GM12864 (cell line): Measurements from ENCODE around the gene GRIK3.
"Not testable (repeated sequence)": the region's sequence is repeated elsewhere in the genome, so short reads cannot be mapped to it uniquely, and the experiment has no call there.

Experiments
- DNase-seq: peaks from one replicate; pipeline ENCODE4 v3.0.0-alpha.2; 2011; ENCODE audit warnings: low read depth
- H3K4me3 ChIP-seq: 2 replicates; pipeline ENCODE4 v1.5.1; 2011; ENCODE audit warnings: mild to moderate bottlenecking, low read depth, low read length, control low read depth
- TF ChIP-seq, protein P1 (sequence below): IDR thresholded peaks from 2 replicates; pipeline ENCODE4 v1.5.1; 2011; ENCODE audit warnings: low read depth, mild to moderate bottlenecking, moderate library complexity, low read length, control low read depth, inconsistent platforms; ENCODE audit errors: missing control alignments

Gene GRIK3

DNA sequence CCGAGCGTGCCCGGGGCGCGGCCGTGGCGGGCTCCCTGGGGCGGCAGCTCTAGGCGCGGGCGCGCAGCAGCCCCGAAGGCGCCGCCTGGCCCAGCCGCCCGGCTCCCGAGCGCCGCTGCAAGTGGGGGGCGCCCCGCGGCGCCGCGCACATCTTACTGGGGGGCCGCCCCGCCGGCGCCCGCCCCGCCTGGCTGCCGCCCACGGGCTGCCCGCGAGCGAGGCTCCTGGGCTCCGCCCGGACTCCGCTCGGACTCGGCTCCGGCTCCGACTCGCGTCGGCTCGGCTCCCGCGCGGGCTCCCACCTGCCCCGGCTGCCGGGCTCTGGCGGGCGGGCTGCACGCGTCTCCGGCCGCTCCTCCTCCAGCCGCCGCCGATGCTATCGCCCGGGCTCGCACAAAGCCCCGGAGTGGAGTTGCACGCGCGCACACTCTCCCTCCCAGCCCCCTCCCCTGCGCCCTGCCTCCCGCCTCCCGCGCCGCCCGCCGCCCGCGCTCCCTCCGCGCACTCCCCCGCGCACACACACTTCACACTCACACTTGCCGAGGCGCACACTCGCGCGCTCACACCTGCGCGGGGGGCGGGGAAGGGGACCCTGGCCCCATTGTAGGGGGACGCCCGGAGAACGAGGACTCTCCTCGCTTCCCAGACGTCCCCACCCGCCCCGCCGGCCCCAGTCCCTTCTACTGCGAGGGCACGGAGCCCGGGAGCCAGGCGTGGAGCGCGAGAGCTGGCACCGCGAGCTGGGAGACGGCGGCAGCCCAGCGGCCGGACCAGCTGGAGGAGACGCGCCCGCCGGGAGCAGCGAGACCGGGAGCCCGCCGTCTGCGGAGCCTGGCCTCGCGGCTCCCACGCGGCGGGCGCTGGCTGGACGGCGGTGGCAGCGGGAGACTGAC is at the start of gene GRIK3:
GRIK3 (minus strand) TSS at position 395 of the 893 bp plus-strand sequence. CDS start 407 bp downstream, outside the sequence.
- DNase-seq: no peak
- no peak within 1 kb of the TSS for H3K4me3 ChIP-seq
- TF ChIP-seq, protein P1, sequence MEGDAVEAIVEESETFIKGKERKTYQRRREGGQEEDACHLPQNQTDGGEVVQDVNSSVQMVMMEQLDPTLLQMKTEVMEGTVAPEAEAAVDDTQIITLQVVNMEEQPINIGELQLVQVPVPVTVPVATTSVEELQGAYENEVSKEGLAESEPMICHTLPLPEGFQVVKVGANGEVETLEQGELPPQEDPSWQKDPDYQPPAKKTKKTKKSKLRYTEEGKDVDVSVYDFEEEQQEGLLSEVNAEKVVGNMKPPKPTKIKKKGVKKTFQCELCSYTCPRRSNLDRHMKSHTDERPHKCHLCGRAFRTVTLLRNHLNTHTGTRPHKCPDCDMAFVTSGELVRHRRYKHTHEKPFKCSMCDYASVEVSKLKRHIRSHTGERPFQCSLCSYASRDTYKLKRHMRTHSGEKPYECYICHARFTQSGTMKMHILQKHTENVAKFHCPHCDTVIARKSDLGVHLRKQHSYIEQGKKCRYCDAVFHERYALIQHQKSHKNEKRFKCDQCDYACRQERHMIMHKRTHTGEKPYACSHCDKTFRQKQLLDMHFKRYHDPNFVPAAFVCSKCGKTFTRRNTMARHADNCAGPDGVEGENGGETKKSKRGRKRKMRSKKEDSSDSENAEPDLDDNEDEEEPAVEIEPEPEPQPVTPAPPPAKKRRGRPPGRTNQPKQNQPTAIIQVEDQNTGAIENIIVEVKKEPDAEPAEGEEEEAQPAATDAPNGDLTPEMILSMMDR: no peak

DNA sequence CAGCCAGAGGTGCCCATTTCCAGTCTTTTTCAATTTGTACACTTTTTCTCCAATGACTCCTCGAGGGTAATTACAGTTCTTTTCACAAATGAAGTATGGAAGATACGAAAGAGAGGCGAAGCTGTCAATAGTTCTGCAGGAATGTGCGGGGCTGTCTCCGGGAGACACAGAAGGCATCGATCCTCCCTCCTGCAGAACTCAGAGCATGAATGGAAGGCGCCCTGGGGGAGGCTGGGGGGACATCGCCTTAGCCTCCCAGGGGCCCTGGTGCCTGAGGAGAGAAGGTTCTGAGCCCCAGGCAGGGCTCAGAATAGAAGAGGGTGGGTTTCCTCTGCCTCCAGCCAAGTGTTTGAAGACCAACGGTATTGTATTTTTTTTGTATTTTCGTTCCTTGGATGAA is 49.7 kb upstream of the GRIK3 start:
- DNase-seq: no peak
- TF ChIP-seq, protein P1: no peak
- H3K4me3 ChIP-seq: no peak overlapping the region

DNA sequence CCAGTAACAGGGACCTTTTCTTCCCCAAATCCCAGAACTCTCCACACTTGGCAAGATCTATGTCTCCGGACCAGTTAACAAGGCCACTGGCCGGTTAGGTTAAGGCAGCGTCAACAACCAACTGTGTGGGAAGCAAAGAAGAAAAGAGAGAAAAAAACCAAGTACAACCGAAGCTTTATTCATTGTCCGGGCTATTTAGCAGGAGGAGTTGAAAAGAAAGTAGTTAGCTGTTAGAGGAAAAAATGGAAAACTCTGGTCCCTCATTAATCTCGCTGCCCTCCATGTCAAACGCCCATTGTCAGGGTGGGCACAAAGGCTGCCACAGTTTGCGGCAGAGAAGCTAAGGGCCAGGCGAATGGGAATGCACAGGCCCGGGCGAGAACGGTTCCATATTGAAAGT is 49.3 kb upstream of the GRIK3 start:
- DNase-seq: no peak
- TF ChIP-seq, protein P1: no peak
- no peak overlapping the region for H3K4me3 ChIP-seq

DNA sequence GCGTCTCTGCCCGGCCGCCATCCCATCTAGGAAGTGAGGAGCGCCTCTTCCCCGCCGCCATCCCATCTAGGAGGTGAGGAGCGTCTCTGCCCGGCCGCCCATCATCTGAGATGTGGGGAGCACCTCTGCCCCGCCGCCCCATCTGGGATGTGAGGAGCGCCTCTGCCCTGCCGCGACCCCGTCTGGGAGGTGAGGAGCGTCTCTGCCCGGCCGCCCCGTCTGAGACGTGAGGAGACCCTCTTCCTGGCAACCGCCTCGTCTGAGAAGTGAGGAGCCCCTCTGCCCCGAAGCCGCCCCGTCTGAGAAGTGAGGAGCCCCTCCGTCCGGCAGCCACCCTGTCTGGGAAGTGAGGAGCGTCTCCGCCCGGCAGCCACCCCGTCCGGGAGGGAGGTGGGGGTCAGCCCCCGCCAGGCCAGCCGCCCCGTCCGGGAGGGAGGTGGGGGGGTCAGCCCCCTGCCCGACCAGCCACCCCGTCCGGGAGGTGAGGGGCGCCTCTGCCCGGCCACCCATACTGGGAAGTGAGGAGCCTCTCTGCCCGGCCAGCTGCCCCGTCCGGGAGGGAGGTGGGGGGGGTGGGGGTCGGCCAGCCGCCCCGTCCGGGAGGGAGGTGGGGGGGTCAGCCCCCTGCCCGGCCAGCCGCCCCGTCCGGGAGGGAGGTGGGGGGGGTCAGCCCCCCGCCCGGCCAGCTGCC is 46.1 kb upstream of the GRIK3 start:
- not testable (repeated sequence) for H3K4me3 ChIP-seq, DNase-seq

DNA sequence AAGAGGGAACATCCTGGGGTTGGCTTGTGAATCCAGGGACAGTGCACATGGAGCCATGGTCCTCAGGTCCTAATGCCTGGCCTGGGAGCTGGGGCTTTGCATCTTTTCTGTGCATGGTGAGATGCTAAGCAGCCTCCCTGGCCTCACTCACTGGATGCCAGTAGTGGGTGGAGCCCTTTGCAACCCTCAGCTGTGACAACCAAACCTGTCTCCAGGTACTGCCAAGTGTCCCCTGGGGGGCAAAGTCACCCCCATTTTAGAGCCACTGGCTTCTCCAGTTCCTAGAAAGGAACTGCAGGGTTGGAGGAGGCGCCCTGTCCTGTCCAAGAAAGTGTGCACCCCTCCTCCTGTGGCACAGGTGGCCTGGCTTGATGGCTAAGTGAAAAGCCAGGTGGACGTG is 44.6 kb upstream of the GRIK3 start:
- TF ChIP-seq, protein P1: no peak
- DNase-seq: no peak
- H3K4me3 ChIP-seq: no peak overlapping the region

DNA sequence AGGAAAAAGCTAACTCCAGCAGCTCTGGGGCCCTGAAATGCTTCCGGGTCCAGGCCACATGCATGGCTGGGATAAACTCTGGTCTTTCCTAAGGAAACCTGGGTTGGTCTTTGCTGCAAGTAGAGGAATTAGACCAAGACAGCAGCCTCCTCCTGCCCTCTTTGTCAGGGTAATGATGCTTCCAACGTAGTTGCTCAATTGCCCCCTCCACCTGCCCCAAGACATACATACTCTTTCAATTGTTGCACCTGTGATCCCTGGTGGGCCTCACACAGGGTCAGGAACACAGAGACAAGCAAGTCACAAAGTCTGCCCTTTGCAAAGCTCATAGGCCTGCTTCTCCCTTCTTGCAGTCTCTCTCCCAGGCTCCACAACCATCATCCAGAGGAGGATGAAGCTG is 41.9 kb upstream of the GRIK3 start:
- TF ChIP-seq, protein P1: no peak
- H3K4me3 ChIP-seq: no peak overlapping the region
- DNase-seq: no peak

DNA sequence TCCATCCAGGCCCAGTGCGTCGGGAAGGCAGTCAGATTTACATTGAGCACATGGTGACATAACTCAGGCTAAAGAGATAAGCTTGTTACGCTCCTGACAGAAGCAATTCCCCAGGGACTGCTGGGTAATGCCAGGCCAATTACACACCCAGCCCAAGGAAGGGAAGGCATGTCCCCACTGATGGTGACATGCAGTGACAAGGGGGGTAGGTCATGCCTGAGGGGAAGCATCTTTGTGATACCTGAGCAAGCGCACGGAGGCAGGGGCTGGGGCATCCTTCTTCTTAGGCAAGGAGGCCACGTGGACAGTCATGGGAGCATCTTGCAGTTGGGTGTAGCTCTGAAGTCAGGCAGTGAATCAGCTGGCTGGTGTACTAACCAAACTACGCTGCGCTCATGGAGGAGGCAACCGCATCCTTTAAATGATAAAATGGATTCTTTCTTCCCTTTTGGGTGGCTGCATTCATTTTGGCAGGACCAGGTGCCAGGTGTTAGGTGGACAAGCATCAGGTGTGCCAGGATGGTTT is 39.6 kb upstream of the GRIK3 start:
- no peak overlapping the region for H3K4me3 ChIP-seq
- TF ChIP-seq, protein P1: no peak
- no peak for DNase-seq
